H1 (cell line): Measurements from ENCODE around the gene TFCP2L1. TPM values are rescaled to one million over a fixed set of nuclear protein-coding genes. Genes with fewer than 3 reads are reported as not detected.

ENCODE experiments used
- CTCF ChIA-PET: fragments of 300-600 bp; sonication (Branson Sonifier 250); formaldehyde crosslinking; loops from one replicate; lab custom pipeline; 2021; ENCODE audit not compliant: partially characterized antibody; lab: Charles Lee
- POLR2A ChIA-PET: fragments of 300-600 bp; sonication (Branson Sonifier 250); formaldehyde crosslinking; loops from one replicate; lab custom pipeline; 2021; ENCODE audit warnings: inconsistent platforms; ENCODE audit not compliant: partially characterized antibody; lab: Charles Lee
- DNase-seq, 2 experiments: peaks; one replicate each; pipeline versions ENCODE4 v3.0.0 to v3.0.0-alpha.2; 2010 to 2022; ENCODE audit warnings: low spot score in 2 of 2, low read depth in 1 of 2, mixed read lengths in 1 of 2
- FAIRE-seq: peaks from 2 replicates; lab custom pipeline; 2011; peaks lifted over from hg19 to GRCh38; lab: Jason Lieb, UNC
- H2AFZ ChIP-seq: 2 replicates; pipeline ENCODE4 v1.8.1; 2012; ENCODE audit warnings: low read length, inconsistent platforms
- H2AK5ac ChIP-seq: 2 replicates; pipeline ENCODE4 v1.6.1; 2013; ENCODE audit warnings: low read depth, low read length
- H2BK120ac ChIP-seq: replicated peaks from 2 replicates; pipeline ENCODE3; 2013; ENCODE audit warnings: low read depth, low read length, inconsistent platforms
- H2BK12ac ChIP-seq: 2 replicates; pipeline ENCODE4 v1.6.1; 2013; ENCODE audit warnings: low read depth, low read length
- H2BK15ac ChIP-seq: 2 replicates; pipeline ENCODE4 v1.6.1; 2013; ENCODE audit warnings: low read length
- H2BK20ac ChIP-seq: 2 replicates; pipeline ENCODE4 v1.6.1; 2013; ENCODE audit warnings: low read length
- H2BK5ac ChIP-seq: 2 replicates; pipeline ENCODE4 v1.6.1; 2013; ENCODE audit warnings: low read depth, low read length
- H3K14ac ChIP-seq: 2 replicates; pipeline ENCODE4 v1.6.1; 2013; ENCODE audit warnings: inconsistent platforms; ENCODE audit not compliant: insufficient read length
- H3K18ac ChIP-seq: 2 replicates; pipeline ENCODE4 v1.6.1; 2013; ENCODE audit warnings: low read length; ENCODE audit errors: extremely low read depth
- H3K23ac ChIP-seq: 2 replicates; pipeline ENCODE4 v1.6.1; 2013; ENCODE audit warnings: inconsistent platforms; ENCODE audit not compliant: insufficient read length
- H3K23me2 ChIP-seq: 2 replicates; pipeline ENCODE4 v1.6.1; 2013; ENCODE audit warnings: low read depth, low read length
- H3K27ac ChIP-seq: 2 replicates; pipeline ENCODE4 v1.6.1; 2011; ENCODE audit warnings: low read depth, low read length, inconsistent platforms
- H3K27me3 ChIP-seq, 4 experiments: replicated peaks in 1 of 4; 1 replicate in 1 of 4; 2 replicates in 3 of 4; pipeline versions ENCODE4 v1.6.1 to v1.8.1; 2011 to 2013; ENCODE audit warnings: low read length in 3 of 4, mild to moderate bottlenecking in 3 of 4, inconsistent platforms in 2 of 4, mixed read lengths in 2 of 4, moderate library complexity in 1 of 4; ENCODE audit not compliant: control insufficient read depth in 3 of 4, insufficient read depth in 3 of 4; ENCODE audit errors: extremely low read depth in 1 of 4
- H3K36me3 ChIP-seq, 4 experiments: 2 replicates each; pipeline versions ENCODE4 v1.6.1 to v1.8.1; 2011 to 2013; ENCODE audit warnings: mild to moderate bottlenecking in 4 of 4, low read length in 3 of 4, moderate library complexity in 2 of 4, control low read depth in 1 of 4, inconsistent platforms in 1 of 4; ENCODE audit not compliant: insufficient read depth in 4 of 4, control insufficient read depth in 2 of 4
- H3K4ac ChIP-seq: replicated peaks from 2 replicates; pipeline ENCODE3; 2013; ENCODE audit warnings: low read length, low read depth, mixed read lengths, inconsistent platforms; ENCODE audit not compliant: insufficient read length
- H3K4me1 ChIP-seq, 4 experiments: replicated peaks in 1 of 4; 1 replicate in 1 of 4; 2 replicates in 3 of 4; pipeline versions ENCODE4 v1.6.1 to v1.8.1; 2011 to 2013; ENCODE audit warnings: low read length in 3 of 4, inconsistent platforms in 2 of 4, mixed read lengths in 1 of 4; ENCODE audit not compliant: insufficient read depth in 4 of 4, control insufficient read depth in 3 of 4
- H3K4me2 ChIP-seq, 2 experiments: 2 replicates each; pipeline versions ENCODE4 v1.6.1 to v1.8.1; 2011 to 2013; ENCODE audit warnings: low read depth in 2 of 2, low read length in 2 of 2, control low read depth in 1 of 2, inconsistent platforms in 1 of 2, mild to moderate bottlenecking in 1 of 2; ENCODE audit not compliant: insufficient read depth in 1 of 2
- H3K4me3 ChIP-seq, 4 experiments: fragments of 200-600, 300-600 bp in 1 of 4; sonication (generic), shearing (Covaris generic), sonication (Bioruptor Twin) in 1 of 4; 2 replicates each; pipeline versions ENCODE4 v1.5.1 to v1.8.1; 2011 to 2016; ENCODE audit warnings: low read length in 4 of 4, low read depth in 3 of 4, control low read depth in 2 of 4, inconsistent platforms in 2 of 4, mild to moderate bottlenecking in 2 of 4, mixed read lengths in 1 of 4, moderate library complexity in 1 of 4; ENCODE audit not compliant: insufficient read depth in 2 of 4; ENCODE audit errors: extremely low read depth in 1 of 4
- H3K56ac ChIP-seq: replicated peaks from 2 replicates; pipeline ENCODE3; 2013; ENCODE audit warnings: low read depth, mild to moderate bottlenecking, mixed read lengths, low read length, inconsistent platforms; ENCODE audit not compliant: insufficient read length
- H3K79me1 ChIP-seq: 2 replicates; pipeline ENCODE4 v1.6.1; 2013; ENCODE audit warnings: low read depth, low read length, control low read depth
- H3K79me2 ChIP-seq, 2 experiments: 2 replicates each; pipeline versions ENCODE4 v1.6.1 to v1.8.1; 2012 to 2013; ENCODE audit warnings: low read length in 2 of 2, mild to moderate bottlenecking in 2 of 2, inconsistent platforms in 1 of 2; ENCODE audit not compliant: insufficient read depth in 2 of 2, control insufficient read depth in 1 of 2
- H3K9ac ChIP-seq, 4 experiments: replicated peaks in 1 of 4; 1 replicate in 1 of 4; 2 replicates in 3 of 4; pipeline versions ENCODE4 v1.6.1 to v1.8.1; 2011 to 2013; ENCODE audit warnings: low read depth in 3 of 4, low read length in 3 of 4, control low read depth in 2 of 4, mild to moderate bottlenecking in 2 of 4, moderate library complexity in 2 of 4, inconsistent platforms in 1 of 4; ENCODE audit errors: extremely low read depth in 1 of 4
- H3K9me3 ChIP-seq, 2 experiments: 2 replicates each; pipeline versions ENCODE4 v1.6.1 to v1.8.1; 2012 to 2013; ENCODE audit warnings: mild to moderate bottlenecking in 2 of 2, moderate library complexity in 2 of 2, control low read depth in 1 of 2, inconsistent platforms in 1 of 2, low read depth in 1 of 2, low read length in 1 of 2, mixed read lengths in 1 of 2; ENCODE audit not compliant: insufficient read depth in 2 of 2
- H4K20me1 ChIP-seq, 2 experiments: replicated peaks in 1 of 2; 2 replicates each; pipeline versions ENCODE3 to v1.8.1; 2011 to 2013; ENCODE audit warnings: inconsistent platforms in 2 of 2, low read length in 2 of 2, mild to moderate bottlenecking in 1 of 2; ENCODE audit not compliant: insufficient read depth in 2 of 2, control insufficient read depth in 1 of 2
- H4K5ac ChIP-seq: 2 replicates; pipeline ENCODE4 v1.6.1; 2013; ENCODE audit warnings: low read length, low read depth, mixed read lengths, inconsistent platforms; ENCODE audit not compliant: insufficient read length
- H4K8ac ChIP-seq: 2 replicates; pipeline ENCODE4 v1.8.0; 2013; ENCODE audit warnings: mild to moderate bottlenecking, moderate library complexity, low read length, inconsistent platforms; ENCODE audit not compliant: insufficient read depth; ENCODE audit errors: extremely low read depth
- H4K91ac ChIP-seq: replicated peaks from 2 replicates; pipeline ENCODE3; 2013; ENCODE audit warnings: low read length, mixed read lengths, inconsistent platforms; ENCODE audit not compliant: insufficient read length
- POU5F1 ChIP-seq: IDR thresholded peaks from 2 replicates; pipeline ENCODE4 v1.6.1; 2011; ENCODE audit warnings: low read depth, mild to moderate bottlenecking, low read length, moderate library complexity
- WGBS, 2 experiments: shearing (Covaris generic) in 1 of 2; methylation state at CpG; one replicate each; pipeline versions ENCODE4 v1.1.6 to v1.1.7; 2013 to 2015; ENCODE audit warnings: low lambda C conversion rate in 2 of 2, mixed read lengths in 2 of 2, inconsistent platforms in 1 of 2, low coverage in 1 of 2, missing lambda C conversion rate in 1 of 2; ENCODE audit not compliant: insufficient replicate concordance in 2 of 2, insufficient coverage in 1 of 2, insufficient read length in 1 of 2; ENCODE audit errors: extremely low coverage in 1 of 2, missing lambda C conversion rate in 1 of 2; 5-methylcytosine and 5-hydroxymethylcytosine counted together
- polyA plus RNA-seq, 7 experiments: library from polyadenylated mRNA; depleted of rRNA in 3 of 7; stranded (reverse) in 5 of 7; unstranded in 2 of 7; fragments of >200 nt in 5 of 7; fragments of 200-250 nt in 2 of 7; gene quantifications; 1 replicate in 5 of 7; 2 replicates in 1 of 7; 4 replicates in 1 of 7; pipeline versions ENCODE4 v1.2.1 to v1.2.3, GENCODE V29; 2011 to 2013; ENCODE audit warnings: missing spikeins in 2 of 7, mixed read lengths in 2 of 7
- total RNA-seq: library from RNA; stranded (reverse); fragmentation: NEBNext Ultra II Directional; extraction: Animal tissue kit (Norgen Biotek cat#: 25700); gene quantifications from 2 replicates; pipeline ENCODE4 v1.2.1, GENCODE V29; 2021

Gene TFCP2L1
- total and polyA plus RNA-seq, 2 of the 8 experiments (the other 6 are each of a cell fraction or from before 2014, with no cell fraction given), result 1.5 to 3.8 TPM

DNA sequence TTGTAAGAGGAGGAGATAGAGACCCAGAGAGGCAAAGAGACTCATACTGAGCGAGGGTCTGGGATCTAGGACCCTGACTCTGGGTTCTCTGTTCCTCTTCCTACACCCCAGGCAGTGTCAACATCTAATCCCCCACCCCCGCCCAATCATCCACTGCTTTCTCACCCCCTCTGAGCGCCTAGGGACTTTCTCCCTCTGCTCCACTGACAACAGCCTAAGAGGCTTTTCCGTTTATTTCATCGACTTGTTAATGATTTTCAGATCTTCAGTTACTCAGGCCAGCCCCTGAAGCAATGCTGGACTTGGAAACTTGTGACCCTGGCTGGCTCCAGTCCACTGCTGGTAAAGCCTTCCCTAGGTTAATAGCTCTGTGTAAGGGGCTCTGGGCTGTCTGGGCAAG lies 65.1 kb downstream of the TFCP2L1 start:
- no peak overlapping the region for H3K18ac ChIP-seq
- CTCF ChIA-PET, result interaction anchor here (0.6 to 1.2 kb wide), 4 partner anchors 12 to 121 kb away, joined by 3 to 4 read pairs (median 4); no protein-coding TSS in a partner anchor
- H2BK120ac ChIP-seq, result no peak overlapping the region

More for the DNA sequence above, 65.1 kb downstream of the TFCP2L1 start:
- H4K8ac ChIP-seq, result no peak overlapping the region
- WGBS, 2 experiments, result 87% methylated on average over 5 of the region's 5 CpGs; no CpG with 5 or more reads in 1 of the 2 experiments
- no peaks in the 10 kb centered on the region for H4K20me1 ChIP-seq
- no peak overlapping the region for H3K56ac ChIP-seq
- H3K14ac ChIP-seq, result no peak overlapping the region
- no peaks in the 10 kb centered on the region for H3K79me1 ChIP-seq
- no peaks in the 10 kb centered on the region for H3K9me3 ChIP-seq
- no peak overlapping the region for H2BK5ac ChIP-seq
- no peaks in the 10 kb centered on the region for H3K79me2 ChIP-seq
- H2BK12ac ChIP-seq, result no peak overlapping the region
- DNase-seq (no peak), FAIRE-seq (no peak)
- no peaks in the 10 kb centered on the region for H3K36me3 ChIP-seq
- H2AK5ac ChIP-seq, result no peak overlapping the region
- H3K23me2 ChIP-seq, result no peaks in the 10 kb centered on the region
- H3K4me2 ChIP-seq, result no peak overlapping the region
- H3K27me3 ChIP-seq, result no peaks in the 10 kb centered on the region
- H4K5ac ChIP-seq, result no peak overlapping the region
- POLR2A ChIA-PET, result interaction anchor here (0.7 kb wide), 1 partner anchor 18 kb away, joined by 3 read pairs; no protein-coding TSS in a partner anchor
- no peak overlapping the region for H3K4ac ChIP-seq
- H2BK15ac ChIP-seq, result no peak overlapping the region
- no peak overlapping the region for H3K23ac ChIP-seq
- no peak overlapping the region for H2AFZ ChIP-seq
- no peak overlapping the region for H3K9ac ChIP-seq
- no peak overlapping the region for H3K4me3 ChIP-seq
- no peaks in the 10 kb centered on the region for H3K4me1 ChIP-seq
- H3K27ac ChIP-seq, result no peak overlapping the region
- TF ChIP-seq POU5F1, result no peak
- no peak overlapping the region for H2BK20ac ChIP-seq
- no peak overlapping the region for H4K91ac ChIP-seq
